Astrocyte (in vitro differentiated cells and primary cell): Measurements from ENCODE around the gene XYLT1. TPM values are rescaled to one million over a fixed set of nuclear protein-coding genes. Genes with fewer than 3 reads are reported as not detected.

Experiments used
- DNase-seq: peaks from one replicate; pipeline ENCODE4 v3.0.0-alpha.2; 2010; ENCODE audit warnings: low read depth
- FAIRE-seq: peaks from 2 replicates; lab custom pipeline; 2011; peaks lifted over from hg19 to GRCh38; lab: Jason Lieb, UNC
- H2AFZ ChIP-seq: 2 replicates; pipeline ENCODE4 v1.6.0; 2012; ENCODE audit warnings: low read depth, low read length, inconsistent platforms
- H3K27ac ChIP-seq: 2 replicates; pipeline ENCODE4 v1.5.1; 2011; ENCODE audit warnings: low read depth, low read length, inconsistent platforms
- H3K27me3 ChIP-seq: 2 replicates; pipeline ENCODE4 v1.6.0; 2011; ENCODE audit warnings: low read length, inconsistent platforms; ENCODE audit not compliant: insufficient read depth
- H3K36me3 ChIP-seq: 2 replicates; pipeline ENCODE4 v1.5.1; 2011; ENCODE audit warnings: low read length, inconsistent platforms; ENCODE audit not compliant: insufficient read depth
- H3K4me1 ChIP-seq: 2 replicates; pipeline ENCODE4 v1.5.1; 2011; ENCODE audit warnings: low read length, inconsistent platforms; ENCODE audit not compliant: insufficient read depth
- H3K4me2 ChIP-seq: 2 replicates; pipeline ENCODE4 v1.6.0; 2012; ENCODE audit warnings: low read length, inconsistent platforms
- H3K4me3 ChIP-seq: 2 replicates; pipeline ENCODE4 v1.5.1; 2011; ENCODE audit warnings: low read depth, mild to moderate bottlenecking, low read length, inconsistent platforms; ENCODE audit not compliant: insufficient read depth
- H3K79me2 ChIP-seq: 2 replicates; pipeline ENCODE4 v1.6.0; 2012; ENCODE audit warnings: mild to moderate bottlenecking, low read length, inconsistent platforms; ENCODE audit not compliant: insufficient read depth
- H3K9ac ChIP-seq: 2 replicates; pipeline ENCODE4 v1.6.0; 2012; ENCODE audit warnings: mild to moderate bottlenecking, low read length, inconsistent platforms
- H3K9me3 ChIP-seq: 2 replicates; pipeline ENCODE4 v1.5.1; 2012; ENCODE audit warnings: low read depth, mild to moderate bottlenecking, low read length, inconsistent platforms; ENCODE audit not compliant: insufficient read depth
- H4K20me1 ChIP-seq: 2 replicates; pipeline ENCODE4 v1.6.0; 2012; ENCODE audit warnings: low read length, inconsistent platforms; ENCODE audit not compliant: insufficient read depth
- H3K27ac Mint-ChIP-seq: one replicate; pipeline ENCODE4 v1.8.0; 2021; ENCODE audit warnings: mild to moderate bottlenecking, mixed read lengths; ENCODE audit not compliant: unreplicated experiment
- H3K27me3 Mint-ChIP-seq: one replicate; pipeline ENCODE4 v1.8.0; 2021; ENCODE audit warnings: low read depth, mixed read lengths; ENCODE audit not compliant: unreplicated experiment
- H3K36me3 Mint-ChIP-seq: one replicate; pipeline ENCODE4 v1.8.0; 2021; ENCODE audit warnings: low read depth, mixed read lengths; ENCODE audit not compliant: unreplicated experiment
- H3K4me1 Mint-ChIP-seq: one replicate; pipeline ENCODE4 v1.8.0; 2021; ENCODE audit warnings: low read depth, mixed read lengths; ENCODE audit not compliant: unreplicated experiment
- H3K4me3 Mint-ChIP-seq: one replicate; pipeline ENCODE4 v1.8.0; 2021; ENCODE audit warnings: mild to moderate bottlenecking, moderate library complexity, mixed read lengths; ENCODE audit not compliant: unreplicated experiment
- H3K9me3 Mint-ChIP-seq: one replicate; pipeline ENCODE4 v1.8.0; 2021; ENCODE audit warnings: mild to moderate bottlenecking, mixed read lengths; ENCODE audit not compliant: unreplicated experiment
- CTCF ChIP-seq: IDR thresholded peaks from 2 replicates; pipeline ENCODE4 v1.5.1; 2011; ENCODE audit warnings: low read depth, mild to moderate bottlenecking, inconsistent platforms, low read length, moderate library complexity; ENCODE audit not compliant: insufficient read depth
- EZH2 ChIP-seq: IDR thresholded peaks from 2 replicates; pipeline ENCODE4 v1.6.1; 2012; ENCODE audit warnings: mild to moderate bottlenecking, low read length, inconsistent platforms; ENCODE audit not compliant: insufficient read depth
- total RNA-seq: library from RNA; stranded (reverse); gene quantifications from 2 replicates; pipeline ENCODE4 v1.2.1, GENCODE V29; 2021

Gene XYLT1
- total RNA-seq, 1 donor from 2014 or later: 22.9 TPM

- H3K27ac ChIP-seq: no peak overlapping the region
- H3K4me3 ChIP-seq: no peak overlapping the region
- H4K20me1 ChIP-seq: peaks cover 88% of the 10 kb centered on the region
- no peaks in the 10 kb centered on the region for H3K9me3 ChIP-seq
- peaks cover 3% of the 10 kb centered on the region for H3K9me3 Mint-ChIP-seq
- FAIRE-seq: no peak
- H3K27me3 ChIP-seq: no peaks in the 10 kb centered on the region
- H3K9ac ChIP-seq: no peak overlapping the region
- TF ChIP-seq EZH2: no peak
- H3K27ac Mint-ChIP-seq: no peak overlapping the region
- H3K36me3 ChIP-seq: peaks cover 9% of the 10 kb centered on the region
- no peak for DNase-seq
- H3K36me3 Mint-ChIP-seq: peaks cover 7% of the 10 kb centered on the region
- H3K4me1 Mint-ChIP-seq: peaks cover 3% of the 10 kb centered on the region
- no peak overlapping the region for H2AFZ ChIP-seq
- no peak overlapping the region for H3K4me2 ChIP-seq
- no peak overlapping the region for H3K4me3 Mint-ChIP-seq
- peaks cover 7% of the 10 kb centered on the region for H3K79me2 ChIP-seq
- H3K4me1 ChIP-seq: peaks cover 14% of the 10 kb centered on the region
- no peaks in the 10 kb centered on the region for H3K27me3 Mint-ChIP-seq
Observed at GRCh38 chr16:17228708-17229055, 242.1 kb downstream of the XYLT1 start.

GRCh38 chr16:17228048-17228707 is 242.6 kb downstream of the XYLT1 start:
- H2AFZ ChIP-seq: no peak overlapping the region
- DNase-seq (no peak), FAIRE-seq (no peak)
- H3K36me3 ChIP-seq: peaks cover 9% of the 10 kb centered on the region
- H3K9me3 Mint-ChIP-seq: peaks cover 3% of the 10 kb centered on the region
- no peak overlapping the region for H3K27ac Mint-ChIP-seq
- H3K27me3 Mint-ChIP-seq: no peaks in the 10 kb centered on the region
- H3K27ac ChIP-seq: no peak overlapping the region
- H3K4me1 Mint-ChIP-seq: peaks cover 3% of the 10 kb centered on the region
- no peak overlapping the region for H3K9ac ChIP-seq
- peaks cover 10% of the 10 kb centered on the region for H3K79me2 ChIP-seq
- peaks cover 90% of the 10 kb centered on the region for H4K20me1 ChIP-seq
- peaks cover 14% of the 10 kb centered on the region for H3K4me1 ChIP-seq
- H3K9me3 ChIP-seq: no peaks in the 10 kb centered on the region
- no peak overlapping the region for H3K4me3 ChIP-seq
- H3K4me3 Mint-ChIP-seq: no peak overlapping the region
- TF ChIP-seq EZH2 (no peak), CTCF (no peak)
- H3K4me2 ChIP-seq: no peak overlapping the region
- H3K27me3 ChIP-seq: no peaks in the 10 kb centered on the region
- H3K36me3 Mint-ChIP-seq: peaks cover 7% of the 10 kb centered on the region

GRCh38 chr16:17227278-17227677 is 243.5 kb downstream of the XYLT1 start:
- H3K27ac ChIP-seq: no peak overlapping the region
- no peak overlapping the region for H3K4me2 ChIP-seq
- Mint-ChIP-seq H3K9me3 (peaks cover 3% of the 10 kb centered on the region), H3K4me3 (no peak overlapping the region), H3K27me3 (no peaks in the 10 kb centered on the region), H3K4me1 (peaks cover 3% of the 10 kb centered on the region), H3K27ac (no peak overlapping the region), H3K36me3 (peaks cover 7% of the 10 kb centered on the region)
- H3K79me2 ChIP-seq: peaks cover 10% of the 10 kb centered on the region
- no peak for FAIRE-seq
- H3K9ac ChIP-seq: no peak overlapping the region
- no peaks in the 10 kb centered on the region for H3K9me3 ChIP-seq
- H4K20me1 ChIP-seq: peaks cover 89% of the 10 kb centered on the region
- H3K4me3 ChIP-seq: no peak overlapping the region
- peaks cover 14% of the 10 kb centered on the region for H3K4me1 ChIP-seq
- no peak overlapping the region for H2AFZ ChIP-seq
- no peaks in the 10 kb centered on the region for H3K27me3 ChIP-seq
- H3K36me3 ChIP-seq: peaks cover 9% of the 10 kb centered on the region
- no peak for DNase-seq
- no peak for TF ChIP-seq CTCF
- no peak for TF ChIP-seq EZH2
